COR-L47 (cell line): Measurements from ENCODE around the gene GAB2.
"Not testable (repeated sequence)": the region's sequence is repeated elsewhere in the genome, so short reads cannot be mapped to it uniquely, and the experiment has no call there.

Experiments used
- DNase-seq: peaks from one replicate; lab custom pipeline; 2025; lab: John Stamatoyannopoulos, UW

Gene GAB2

DNA sequence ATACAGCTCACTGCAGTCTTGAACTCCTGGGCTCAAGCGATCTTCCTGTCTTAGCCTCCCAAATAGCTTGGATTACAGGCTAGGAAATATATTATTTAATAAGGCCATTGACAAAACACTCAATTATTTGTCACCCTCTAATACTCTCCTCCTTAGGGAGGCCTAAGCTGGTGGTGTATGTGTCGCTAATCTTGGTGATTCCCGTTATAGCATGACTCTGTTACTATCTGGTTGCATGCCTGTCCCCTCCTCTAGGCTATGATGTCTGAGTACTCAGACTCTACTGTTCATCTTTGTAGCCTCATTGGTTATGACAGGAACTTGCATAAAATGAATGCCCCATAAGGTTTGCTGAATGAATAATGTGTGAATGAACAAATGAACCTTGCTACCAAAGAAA, 141.3 kb downstream of the GAB2 start:
- DNase-seq = no peak

DNA sequence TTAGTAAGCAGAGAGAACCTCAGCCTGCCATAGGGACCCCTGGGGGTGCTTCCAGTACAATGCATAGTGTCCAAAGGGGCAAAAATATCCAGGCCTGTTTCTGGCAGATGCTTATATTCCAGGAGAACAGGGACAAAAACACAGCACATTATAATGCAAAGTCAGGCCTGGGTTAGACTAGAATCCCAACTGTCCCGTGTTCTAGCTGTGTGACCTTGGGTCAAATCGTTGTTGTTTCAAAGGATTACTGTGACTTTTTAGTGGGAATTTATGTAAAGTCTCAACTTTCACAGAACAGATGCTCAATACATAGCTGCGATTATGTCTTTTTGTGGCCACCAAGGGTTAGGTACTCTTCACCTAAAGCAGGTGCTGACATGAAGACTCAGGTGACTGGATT, 142.9 kb downstream of the GAB2 start:
- no peak for DNase-seq

DNA sequence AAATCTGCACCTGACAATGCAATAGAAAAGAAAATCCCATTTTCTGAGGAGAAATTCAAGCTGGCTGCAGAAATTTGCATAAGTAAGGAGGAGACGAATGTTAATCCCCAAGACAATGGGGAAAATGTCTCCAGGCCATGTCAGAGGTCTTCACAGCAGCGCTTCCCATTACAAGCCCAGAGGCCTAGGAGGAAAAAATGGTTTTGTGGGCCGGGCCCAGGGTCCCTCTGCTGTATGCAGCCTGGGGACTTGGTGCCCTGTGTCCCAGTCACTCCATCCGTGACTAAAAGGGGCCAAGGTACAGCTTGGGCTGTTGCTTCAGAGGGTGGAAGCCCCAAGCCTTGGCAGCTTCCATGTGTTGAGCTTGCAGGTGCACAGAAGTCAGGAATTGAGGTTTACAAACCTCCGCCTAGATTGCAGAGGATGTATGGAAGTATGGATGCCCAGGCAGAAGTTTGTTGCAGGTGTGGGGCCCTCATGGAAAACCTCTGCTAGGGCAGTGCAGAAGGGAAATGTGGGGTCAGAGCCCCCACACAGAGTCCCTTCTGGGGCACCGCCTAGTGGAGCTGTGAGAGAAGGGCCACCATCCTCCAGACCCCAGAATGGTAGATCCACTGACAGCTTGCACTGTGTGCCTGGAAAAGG, 144.9 kb downstream of the GAB2 start:
- not testable (repeated sequence) for DNase-seq

DNA sequence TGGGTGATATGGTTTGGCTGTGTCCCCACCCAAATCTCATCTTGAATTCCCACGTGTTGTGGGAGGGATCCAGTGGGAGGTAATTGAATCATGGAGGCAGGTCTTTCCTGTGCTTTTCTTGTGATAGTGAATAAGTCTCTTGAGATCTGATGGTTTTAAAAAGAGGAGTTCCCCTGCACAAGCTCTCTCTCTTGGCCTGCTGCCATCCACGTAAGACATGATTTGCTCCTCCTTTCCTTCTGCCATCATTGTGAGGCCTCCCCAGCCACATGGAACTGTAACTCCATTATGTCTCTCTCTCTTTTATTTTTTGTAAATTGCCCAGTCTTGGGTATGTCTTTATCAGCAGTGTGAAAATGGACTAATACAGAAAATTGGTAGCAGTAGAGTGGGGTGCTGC, 145.8 kb downstream of the GAB2 start:
- not testable (repeated sequence) for DNase-seq

DNA sequence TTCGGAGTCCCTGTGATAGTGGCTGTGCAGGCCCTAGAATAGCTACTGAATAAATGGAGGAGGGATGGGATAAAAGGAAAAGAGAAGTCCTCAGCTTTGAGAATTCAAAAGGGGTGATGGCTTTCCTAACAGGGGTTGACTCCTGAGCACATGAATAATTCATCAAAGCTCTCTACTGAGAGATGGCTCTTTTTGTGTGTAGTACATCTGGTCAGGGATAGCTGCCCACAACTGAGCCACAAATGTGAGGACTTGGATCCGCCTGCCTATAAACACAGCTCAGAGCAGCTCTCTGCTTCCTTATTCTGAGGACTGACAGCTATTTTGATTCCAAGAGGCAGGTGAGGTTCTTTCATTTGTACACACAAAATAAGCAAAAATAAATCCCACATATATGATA, 146.6 kb downstream of the GAB2 start:
- DNase-seq = no peak

DNA sequence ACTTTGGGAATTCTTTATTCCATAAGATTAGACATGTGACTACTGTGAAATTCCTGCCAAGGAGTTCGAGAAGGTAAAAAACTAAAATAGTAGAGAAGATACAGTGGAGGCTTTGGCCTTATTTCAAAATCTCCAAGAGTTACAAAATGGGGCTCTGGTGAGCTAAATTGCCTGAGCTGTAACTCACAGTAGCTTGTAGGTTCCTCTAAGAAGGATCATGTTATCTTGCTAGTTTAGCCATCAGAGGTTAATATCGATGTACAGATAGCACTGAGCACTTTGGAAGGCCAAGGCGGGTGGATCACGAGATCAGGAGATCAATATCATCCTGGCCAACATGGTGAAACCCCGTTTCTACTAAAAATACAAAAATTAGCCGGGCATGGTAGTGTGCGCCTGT, 147.8 kb downstream of the GAB2 start:
- no peak for DNase-seq

DNA sequence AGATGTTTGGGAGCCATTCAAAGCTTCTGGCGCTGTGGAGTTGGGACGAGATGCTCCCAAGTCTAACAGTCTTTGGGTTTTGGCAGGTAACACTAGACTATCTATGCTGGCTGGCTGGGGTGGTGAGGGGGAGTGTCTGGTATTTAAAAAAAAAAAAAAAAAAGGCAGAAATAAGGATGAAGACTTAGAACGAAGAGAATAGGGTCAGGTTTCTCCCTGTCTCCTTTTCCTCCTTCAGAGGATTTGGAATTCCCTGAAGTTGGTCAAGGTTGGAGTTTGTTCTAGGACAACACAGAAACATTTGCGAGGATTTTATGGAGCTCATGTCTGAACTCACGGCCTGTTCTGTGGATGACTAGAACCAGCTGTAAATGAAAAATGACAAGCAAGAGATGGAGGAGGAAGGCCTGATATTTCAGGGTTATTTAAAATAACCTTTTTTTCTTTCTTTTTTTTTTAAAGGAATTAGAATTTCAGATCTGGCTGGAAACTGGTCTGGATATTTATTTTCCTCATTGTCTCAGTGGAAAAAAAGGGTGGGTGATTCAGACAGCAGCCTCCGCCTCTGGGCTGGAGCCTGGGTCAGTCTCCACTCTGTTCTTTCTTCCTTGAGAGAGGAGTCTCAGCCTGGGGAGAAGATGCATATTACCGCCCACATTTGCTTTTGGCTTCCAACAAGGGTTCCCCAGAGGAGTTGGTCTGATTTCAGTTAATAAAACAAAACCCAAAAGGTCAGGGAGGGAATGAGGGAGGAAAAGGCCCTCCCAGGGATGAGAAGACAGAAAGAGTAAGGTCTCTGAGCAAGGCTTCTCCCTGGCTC, 148.8 kb downstream of the GAB2 start:
- no peak for DNase-seq

DNA sequence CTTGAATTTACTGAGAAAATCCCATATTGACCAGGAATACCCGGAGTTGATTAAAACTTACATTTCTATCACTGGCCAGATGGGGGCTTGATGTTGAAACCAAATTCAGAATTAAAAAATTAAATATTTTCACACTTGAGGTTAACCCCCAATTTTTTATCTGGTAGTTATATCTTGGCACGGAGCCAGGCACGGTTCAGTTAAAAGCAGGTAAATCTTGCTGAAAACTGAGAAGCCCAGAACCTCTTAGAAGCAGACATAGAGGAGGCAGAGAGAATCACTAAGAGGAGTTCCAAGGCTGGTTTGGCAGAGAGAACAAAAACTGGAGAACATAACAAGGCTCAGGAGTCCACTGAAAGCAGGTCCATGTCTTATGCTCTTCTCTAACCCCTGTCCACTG, 151.2 kb downstream of the GAB2 start:
- no peak for DNase-seq

DNA sequence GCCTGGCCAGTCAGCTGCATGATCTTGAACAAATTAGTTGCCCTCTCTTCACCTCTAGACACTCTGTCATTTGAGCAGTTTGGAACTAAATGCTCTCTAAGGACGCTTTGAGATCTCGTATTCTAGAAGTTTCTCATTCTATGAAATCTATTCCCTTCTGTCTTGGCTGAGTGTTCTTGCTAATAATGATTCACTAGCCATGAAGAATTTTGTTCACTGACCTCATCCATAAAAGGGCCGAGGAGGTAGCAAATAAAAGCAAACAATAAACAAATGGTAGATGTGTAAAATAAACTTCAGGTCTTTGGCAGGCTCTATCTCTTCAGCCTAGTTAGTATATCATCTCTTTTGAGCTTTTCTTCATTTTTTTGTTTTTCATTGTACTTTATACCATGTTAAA, 152.3 kb downstream of the GAB2 start:
- DNase-seq = no peak

DNA sequence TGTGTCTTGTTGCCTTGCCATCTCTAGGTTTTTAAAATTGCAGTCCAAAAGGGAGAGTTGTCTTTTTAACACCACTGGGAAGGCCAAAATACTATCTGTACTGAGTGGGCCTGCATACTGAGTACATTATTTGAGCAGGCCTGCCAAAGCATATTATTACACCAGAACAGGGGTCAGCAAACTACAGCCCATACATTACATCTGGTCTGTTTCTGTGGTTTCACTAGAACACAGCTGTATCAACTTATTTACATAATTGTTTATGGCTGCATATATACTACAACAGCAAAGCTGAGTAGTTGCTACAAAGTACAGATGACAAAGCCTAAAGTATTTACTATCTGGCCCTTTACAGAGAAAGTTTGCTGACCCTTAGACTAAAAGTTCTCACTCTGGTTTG, 154.9 kb downstream of the GAB2 start:
- DNase-seq = no peak

DNA sequence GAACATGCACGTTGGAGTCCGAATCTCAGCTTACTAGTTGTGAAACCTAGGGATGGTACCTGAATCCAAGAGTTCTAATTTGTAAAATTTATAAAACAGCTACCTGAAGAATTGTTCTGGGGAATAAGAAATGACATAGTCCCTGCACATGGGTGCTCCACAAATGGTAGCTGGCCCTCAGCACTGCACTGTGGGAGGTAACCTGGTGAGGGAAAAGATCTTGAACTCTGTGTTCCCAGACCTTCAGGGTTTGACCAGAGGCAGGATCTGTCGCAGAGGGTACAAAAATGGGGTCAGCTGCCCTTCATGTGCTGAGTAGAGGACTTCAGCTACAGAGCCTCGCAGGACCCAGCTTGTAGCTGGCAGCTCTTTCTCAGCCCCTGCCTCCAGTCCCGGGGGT, 155.4 kb downstream of the GAB2 start:
- no peak for DNase-seq

DNA sequence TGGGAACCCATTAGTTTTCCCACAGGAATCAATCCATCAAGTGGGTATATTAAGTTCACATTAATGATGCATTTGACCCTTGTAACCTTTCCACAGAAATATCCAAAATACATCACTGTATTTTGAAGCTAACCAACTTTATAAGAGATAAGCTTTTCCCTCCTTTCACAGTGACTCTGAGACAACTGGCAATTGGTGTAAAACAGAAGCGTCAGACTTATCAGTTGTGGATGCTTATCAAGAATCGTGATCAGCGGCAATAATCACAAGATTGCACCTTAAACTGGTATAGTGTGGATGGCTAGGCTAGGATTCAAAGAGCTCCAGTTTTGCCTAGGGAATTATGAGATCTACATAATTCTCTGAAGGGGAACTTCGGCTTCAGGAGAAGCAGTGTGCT, 155.8 kb downstream of the GAB2 start:
- no peak for DNase-seq

DNA sequence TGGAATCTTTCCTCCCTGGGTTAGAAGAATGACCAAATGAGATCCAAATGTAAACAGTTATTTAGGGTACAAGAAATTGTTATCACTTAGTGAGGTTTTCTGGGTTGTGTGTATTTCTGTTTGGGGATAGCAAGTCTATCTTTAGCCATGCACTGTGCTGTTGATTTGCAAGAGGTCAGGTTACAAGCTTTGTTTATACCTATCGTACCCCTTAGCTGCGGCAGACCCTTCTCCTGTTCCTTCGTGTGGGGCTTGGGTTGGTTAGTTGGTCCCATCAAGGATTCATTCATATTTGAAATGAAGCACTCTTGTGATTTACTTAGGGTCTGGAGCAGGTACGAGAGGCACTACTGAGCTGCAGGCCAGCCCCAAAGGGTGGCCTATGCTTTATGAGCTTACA, 156.3 kb downstream of the GAB2 start:
- DNase-seq = no peak

DNA sequence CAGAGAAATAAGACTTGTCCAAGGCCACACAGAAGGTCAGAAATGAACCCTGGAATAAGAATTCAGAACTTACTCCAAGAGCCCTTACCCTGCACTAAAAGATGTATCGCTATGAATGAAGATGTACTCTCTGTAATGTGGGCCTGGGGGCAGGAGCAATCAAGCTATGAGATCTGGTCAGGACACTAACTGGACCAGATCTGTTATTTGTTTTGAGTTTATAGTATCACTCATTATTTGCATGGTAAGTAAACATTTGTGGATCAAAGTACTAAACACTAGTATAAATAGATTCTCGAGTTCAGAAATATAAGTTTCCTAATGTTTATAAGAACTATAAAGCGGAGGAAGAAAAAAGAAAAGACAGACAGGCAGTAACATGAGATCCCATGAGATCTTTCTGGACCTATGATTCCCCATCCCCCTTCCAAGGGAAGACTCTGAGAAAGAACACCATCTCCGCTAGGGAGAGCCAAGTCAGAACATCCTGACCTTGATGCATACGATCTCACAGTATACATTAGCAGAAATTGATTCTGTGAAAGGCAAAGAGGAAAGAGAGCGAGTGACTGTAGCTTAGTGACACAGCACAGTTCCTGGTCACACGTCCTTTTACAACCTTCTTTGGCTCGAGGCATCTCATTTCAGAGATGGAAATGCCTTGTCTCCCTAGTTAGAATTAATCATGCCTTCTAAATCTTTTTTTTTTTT, 157.7 kb downstream of the GAB2 start:
- no peak for DNase-seq

DNA sequence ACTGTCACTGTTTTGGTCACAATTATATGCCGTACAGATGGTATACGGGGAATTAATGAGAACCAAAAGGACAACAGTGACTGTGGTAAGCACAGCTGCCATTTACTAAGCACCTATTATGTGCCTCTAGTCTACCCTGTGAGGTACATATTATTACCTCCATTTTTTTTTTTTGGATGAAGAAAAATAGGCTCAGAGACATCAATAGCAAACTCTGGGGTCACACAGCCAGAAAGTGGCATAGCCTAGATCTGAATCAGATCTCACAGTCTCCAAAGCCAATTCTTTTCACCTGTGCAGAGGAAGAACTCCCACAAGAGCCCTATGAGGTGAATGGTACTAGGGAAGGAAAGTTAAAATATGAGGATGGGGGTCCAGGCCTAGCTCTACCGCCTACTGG, 160.0 kb downstream of the GAB2 start:
- DNase-seq = no peak

DNA sequence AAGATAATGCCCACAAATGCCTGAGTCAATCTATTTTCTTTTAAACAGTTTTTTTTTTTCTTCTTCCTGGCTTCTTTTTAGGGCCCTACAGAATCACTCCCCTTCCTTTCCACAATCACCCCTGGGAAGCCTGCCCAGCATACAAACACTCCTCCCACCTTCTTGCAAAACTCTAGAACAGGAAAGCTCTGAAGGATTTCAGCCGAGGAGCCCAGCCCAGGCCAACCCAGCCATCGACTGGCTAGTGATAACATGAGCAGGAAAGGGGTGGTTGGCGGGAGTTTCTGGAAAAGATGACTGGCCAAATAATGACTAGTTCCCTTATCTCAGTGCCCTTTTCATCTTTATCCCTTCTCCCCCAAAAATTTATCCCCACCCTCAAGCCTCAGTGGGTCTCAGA, 160.7 kb downstream of the GAB2 start:
- DNase-seq = no peak

DNA sequence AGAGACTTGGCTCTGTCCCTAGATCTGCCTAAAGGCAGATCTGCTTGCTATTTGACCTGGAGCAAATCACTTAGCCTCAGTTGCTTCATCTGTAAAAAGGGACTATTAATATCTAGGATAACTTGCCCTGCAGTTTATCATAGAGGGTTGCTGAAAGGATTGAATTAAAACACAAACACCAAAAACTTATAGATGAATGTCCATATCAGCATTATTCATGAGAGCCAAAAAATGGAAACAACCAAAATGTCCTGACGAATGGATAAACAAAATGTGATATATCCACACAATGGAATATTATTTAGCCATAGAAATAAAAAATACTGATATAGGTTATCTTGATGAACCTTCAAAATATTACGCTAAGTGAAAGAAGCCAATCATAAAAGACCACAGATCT, 161.7 kb downstream of the GAB2 start:
- no peak for DNase-seq

DNA sequence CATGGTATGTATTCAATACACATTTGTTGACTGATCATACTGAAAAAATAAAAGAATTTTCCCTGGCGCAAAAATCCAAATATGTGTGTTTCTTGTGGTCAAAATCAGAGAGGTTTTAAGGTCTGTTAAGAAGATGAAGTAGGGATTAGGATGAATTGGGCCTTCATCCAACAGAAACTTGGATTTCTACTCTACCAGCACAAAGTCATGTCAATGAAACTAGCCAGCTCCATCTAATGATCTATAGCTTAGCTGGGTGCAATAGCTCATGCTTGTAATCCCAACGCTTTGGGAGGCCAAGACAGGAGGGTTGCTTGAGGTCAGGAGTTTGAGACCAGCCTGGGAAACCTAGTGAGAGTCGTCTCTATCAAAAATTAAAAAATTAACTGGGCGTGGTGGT, 163.4 kb downstream of the GAB2 start:
- no peak for DNase-seq

DNA sequence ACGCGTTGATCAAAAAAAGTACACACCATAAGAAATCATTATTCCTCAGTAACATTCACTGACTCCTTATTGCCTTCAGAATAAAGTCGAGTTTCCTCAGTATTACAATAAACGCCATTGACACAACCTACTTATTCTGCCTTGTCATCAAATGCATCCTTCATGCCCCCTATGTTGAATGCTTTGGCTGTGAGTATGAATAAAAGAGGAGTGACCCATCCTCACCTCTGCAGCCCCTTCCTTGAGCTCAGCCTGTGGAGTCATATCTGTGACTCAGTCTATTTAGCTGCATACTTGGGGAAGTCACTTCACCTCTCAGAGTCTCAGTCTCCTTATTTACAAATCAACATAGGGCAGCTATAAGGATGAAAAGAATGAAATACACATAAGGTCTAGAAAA, 163.8 kb downstream of the GAB2 start:
- no peak for DNase-seq

DNA sequence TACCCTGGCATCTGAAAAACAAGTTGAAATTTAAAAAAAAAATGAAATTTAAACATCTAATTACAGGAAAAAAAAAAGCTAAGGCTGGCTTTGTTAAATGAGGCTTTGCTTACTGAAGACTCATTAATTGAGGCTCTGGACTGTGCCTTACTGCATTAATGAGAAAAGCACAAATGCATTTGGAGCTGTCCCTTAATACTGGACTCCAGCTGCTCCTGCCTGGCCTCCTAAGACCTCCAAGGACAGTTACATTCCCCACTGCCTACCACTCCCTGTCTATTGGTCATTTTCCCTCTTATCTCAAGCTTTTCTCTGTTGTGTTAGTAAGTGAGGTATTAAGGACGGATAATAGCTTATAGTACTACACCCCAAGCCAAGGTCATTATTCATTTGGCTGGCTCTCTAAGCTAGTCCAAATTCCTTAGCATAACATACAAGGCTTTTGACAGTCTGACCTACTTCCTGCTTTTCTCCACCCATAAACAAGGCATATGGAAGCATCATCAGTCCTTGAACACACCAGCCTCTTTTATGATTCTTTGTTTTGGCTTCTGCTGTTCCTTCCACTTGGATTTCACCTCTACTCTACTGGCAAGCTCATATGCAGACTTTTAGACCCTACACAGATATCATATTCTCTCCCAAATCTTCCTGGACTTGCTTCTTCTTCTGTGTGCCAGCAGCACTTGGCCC, 166.4 kb downstream of the GAB2 start:
- no peak for DNase-seq

DNA sequence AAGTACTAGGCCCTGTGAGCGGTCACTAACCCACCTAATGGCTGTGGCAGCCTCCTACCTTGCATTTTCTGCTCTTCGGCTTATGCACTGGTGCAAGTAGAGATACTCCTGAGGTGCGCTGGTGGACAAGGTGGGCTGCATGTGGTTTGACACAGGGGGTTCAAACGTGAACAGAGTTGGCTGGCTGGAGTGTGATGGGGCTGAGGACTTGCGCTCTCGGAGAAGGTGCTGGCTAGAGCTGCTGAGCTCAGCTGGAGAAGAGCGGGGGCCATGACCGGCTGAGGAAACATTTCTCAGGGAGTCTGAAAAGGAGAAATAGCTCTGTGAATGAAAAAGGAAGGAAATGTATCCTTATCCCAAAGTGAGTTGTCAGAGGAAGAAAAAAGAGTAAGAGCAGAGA, 167.5 kb downstream of the GAB2 start:
- no peak for DNase-seq

DNA sequence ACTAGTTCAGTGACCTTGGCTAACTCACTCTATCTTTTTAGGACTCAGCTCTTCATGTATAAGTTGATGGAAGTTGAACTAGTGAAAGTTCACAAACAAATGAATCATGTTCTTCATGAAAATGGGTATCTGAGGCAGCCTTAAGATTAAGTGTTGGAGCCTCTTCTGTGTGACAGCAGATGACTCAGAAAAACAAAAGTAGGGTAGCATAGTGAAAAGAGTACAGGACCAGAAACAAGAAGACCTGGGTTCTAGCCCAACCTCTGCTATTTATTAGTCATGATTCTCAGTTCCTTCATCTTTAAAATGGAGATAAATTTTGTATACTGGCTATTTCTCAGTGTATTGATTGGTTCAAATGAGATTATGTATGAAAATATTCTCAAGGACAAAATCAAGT, 168.7 kb downstream of the GAB2 start:
- DNase-seq = no peak

DNA sequence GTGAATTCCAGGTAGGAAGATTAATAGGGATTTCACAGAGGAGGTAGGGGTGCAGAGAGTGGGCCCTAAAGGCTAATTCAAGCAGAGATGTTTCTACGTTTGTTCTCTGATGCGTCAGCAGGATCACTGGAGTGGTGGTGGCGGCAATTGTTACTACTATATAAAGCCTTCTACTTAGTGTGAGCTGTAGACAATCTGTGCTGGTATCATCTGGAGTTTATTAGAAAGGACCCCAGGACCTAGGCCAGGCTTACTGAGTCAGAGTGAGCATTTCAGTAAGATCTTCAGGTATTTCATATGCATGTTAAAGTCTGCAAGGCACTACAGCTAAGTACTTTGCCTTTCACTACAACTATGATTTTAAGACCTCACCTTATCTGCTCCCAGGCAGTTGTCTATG, 169.4 kb downstream of the GAB2 start:
- DNase-seq = no peak
